Right atrium auricular region (tissue), 2 donors: ENCODE measurements around the gene SLC15A4. TPM values are rescaled to one million over a fixed set of nuclear protein-coding genes. Genes with fewer than 3 reads are reported as not detected.

Experiments used
- DNase-seq: peaks from one replicate; pipeline ENCODE4 v3.0.0-alpha.2; 2019; ENCODE audit warnings: low spot score
- H3K27ac ChIP-seq, 2 donors: fragments of 200-600 bp; sonication (generic); 1 replicate in 1 of 2; 2 replicates in 1 of 2; pipeline ENCODE4 v1.5.1; 2016 to 2019
- H3K27me3 ChIP-seq, 2 donors: fragments of 200-600 bp; sonication (generic); one replicate each; pipeline versions ENCODE4 v1.5.1 to v1.6.0; 2017 to 2019
- H3K36me3 ChIP-seq: fragments of 200-600 bp; sonication (generic); one replicate; pipeline ENCODE4 v1.5.1; 2016
- H3K4me1 ChIP-seq, 2 donors: fragments of 200-600 bp; sonication (generic); one replicate each; pipeline versions ENCODE4 v1.5.1 to v1.6.0; 2017 to 2019
- H3K4me3 ChIP-seq, 2 donors: fragments of 200-600 bp; sonication (generic); 1 replicate in 1 of 2; 2 replicates in 1 of 2; pipeline ENCODE4 v1.5.1; 2017 to 2019; ENCODE audit warnings: mild to moderate bottlenecking in 1 of 2, moderate library complexity in 1 of 2
- H3K9me3 ChIP-seq, 2 donors: fragments of 200-600 bp; sonication (generic); one replicate each; pipeline ENCODE4 v1.5.1; 2019
- total RNA-seq, 2 donors: library from RNA; depleted of rRNA; stranded (reverse); fragments of >200 nt; gene quantifications; one replicate each; pipeline ENCODE4 v1.1.0, GENCODE V29; 2016
- TF ChIP-seq, protein P1 (sequence below), 2 donors: fragments of 200-600 bp; sonication (generic); IDR thresholded peaks; one replicate each; pipeline ENCODE4 v1.5.1; 2019; ENCODE audit warnings: antibody characterized with exemption in 2 of 2

SLC15A4 gene
- total RNA-seq, 2 donors from 2014 or later: 24.1 to 24.3 TPM

DNA sequence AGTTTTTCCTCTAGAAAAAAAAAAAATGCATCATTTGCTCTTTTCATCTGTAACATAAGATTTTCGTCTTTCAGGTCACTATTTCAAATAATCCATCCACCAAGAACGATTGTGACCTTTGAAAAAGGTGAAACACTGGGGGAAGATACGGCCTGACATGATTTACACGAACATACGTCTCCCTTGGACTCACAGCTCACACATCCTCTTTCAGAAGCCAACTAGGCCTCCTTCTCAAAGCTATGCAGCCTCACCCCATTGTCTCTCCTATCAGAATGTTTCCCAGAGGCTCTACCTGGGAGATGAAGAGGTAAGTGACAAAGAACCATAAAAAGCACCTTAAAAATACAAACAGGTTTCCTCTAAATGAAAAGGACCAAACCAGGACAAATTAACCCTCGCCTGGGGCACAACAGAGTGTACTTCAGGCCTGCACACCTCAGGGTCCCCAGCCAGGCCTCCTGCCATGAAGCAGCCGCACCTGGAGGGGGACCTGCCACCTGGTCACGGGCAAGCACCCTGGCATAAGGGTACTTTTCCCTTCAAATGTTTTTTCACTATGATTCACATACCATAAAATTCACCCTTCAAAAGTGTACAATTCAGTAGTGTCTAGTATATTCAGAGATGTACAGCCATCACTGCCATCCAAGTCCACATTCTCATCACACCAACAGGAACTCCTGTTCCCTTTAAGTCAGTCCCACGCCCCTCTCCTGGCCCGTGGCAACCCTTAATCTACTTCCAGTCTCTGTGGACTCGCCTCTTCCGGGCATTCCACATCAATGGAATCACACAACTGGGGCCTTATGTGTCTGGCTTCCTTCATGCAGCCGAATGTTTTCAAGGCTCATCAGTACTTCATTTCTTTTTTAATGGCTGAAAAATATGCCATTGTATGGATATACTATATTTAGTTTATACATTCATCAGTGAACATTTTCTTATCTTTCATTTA is 5.4 kb downstream of the SLC15A4 start:
- H3K9me3 ChIP-seq: no peaks in the 10 kb centered on the region
- H3K27me3 ChIP-seq: no peaks in the 10 kb centered on the region
- peaks cover 8% of the 10 kb centered on the region for H3K36me3 ChIP-seq
- no peak overlapping the region for H3K4me3 ChIP-seq
- peaks cover 0 to 69% of the 10 kb centered on the region in 2 donors for H3K4me1 ChIP-seq
- no peak for DNase-seq
- TF ChIP-seq, protein P1, sequence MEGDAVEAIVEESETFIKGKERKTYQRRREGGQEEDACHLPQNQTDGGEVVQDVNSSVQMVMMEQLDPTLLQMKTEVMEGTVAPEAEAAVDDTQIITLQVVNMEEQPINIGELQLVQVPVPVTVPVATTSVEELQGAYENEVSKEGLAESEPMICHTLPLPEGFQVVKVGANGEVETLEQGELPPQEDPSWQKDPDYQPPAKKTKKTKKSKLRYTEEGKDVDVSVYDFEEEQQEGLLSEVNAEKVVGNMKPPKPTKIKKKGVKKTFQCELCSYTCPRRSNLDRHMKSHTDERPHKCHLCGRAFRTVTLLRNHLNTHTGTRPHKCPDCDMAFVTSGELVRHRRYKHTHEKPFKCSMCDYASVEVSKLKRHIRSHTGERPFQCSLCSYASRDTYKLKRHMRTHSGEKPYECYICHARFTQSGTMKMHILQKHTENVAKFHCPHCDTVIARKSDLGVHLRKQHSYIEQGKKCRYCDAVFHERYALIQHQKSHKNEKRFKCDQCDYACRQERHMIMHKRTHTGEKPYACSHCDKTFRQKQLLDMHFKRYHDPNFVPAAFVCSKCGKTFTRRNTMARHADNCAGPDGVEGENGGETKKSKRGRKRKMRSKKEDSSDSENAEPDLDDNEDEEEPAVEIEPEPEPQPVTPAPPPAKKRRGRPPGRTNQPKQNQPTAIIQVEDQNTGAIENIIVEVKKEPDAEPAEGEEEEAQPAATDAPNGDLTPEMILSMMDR (IDR thresholded peaks at IDR 0.05): no peak
- H3K27ac ChIP-seq: peak overlapping the region; percentile 88 to 90

DNA sequence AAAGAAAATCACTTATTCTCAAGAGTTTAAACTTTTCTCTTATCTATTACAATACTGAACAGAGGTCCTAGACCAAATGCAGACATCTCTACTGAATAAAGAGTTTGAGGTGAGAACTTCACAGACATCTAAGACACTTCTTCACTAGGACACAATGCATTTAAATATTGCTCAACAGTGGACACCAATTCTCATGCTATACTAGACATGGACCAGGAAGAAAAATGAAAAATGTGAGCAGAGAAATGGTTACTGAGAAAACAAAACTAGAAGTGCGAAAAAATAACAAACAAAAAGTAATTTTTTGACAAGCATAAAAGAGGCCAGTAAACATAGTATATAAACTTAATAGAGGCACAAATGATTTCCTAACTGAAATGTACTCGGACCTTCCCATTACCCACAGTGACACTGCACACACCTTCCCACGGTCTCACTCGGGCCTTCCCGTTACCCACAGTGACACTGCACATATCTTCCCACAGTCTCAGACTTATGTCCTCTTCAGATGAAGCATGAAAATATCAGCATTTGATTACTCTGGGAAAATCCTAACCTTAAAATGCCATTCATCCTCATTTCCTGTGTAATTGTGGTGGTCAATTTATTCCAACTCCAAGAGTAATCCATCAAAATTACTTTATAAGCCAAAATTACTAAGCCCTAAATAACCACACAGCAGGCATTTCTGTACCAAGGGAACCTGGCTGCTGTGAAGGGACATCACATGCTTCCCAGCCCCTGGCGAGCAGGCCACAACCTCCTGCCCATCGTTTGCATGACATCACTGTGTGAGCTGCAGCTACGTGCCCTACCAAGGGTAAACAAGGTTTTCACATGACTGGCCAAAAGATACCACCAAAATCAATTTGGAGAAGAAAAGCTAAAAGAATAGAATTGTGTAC is 6.4 kb downstream of the SLC15A4 start:
- H3K4me3 ChIP-seq: no peak overlapping the region
- no peak for DNase-seq
- peaks cover 0 to 60% of the 10 kb centered on the region in 2 donors for H3K4me1 ChIP-seq

DNA sequence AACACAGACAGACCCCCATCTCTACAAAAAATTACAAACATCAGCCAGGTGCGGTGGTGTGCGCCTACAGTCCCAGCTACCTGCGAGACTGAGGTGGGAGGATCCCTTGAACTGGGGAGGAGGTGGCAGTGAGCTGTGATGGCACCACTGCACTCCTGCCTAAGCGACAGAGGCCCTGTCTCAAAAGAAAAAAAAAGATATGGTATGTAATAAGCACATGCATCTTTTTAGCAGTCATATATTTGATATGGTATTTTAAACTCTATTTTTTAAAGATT is 7.2 kb downstream of the SLC15A4 start:
- DNase-seq: no peak
- no peaks in the 10 kb centered on the region for H3K27me3 ChIP-seq
- TF ChIP-seq, protein P1 (IDR thresholded peaks at IDR 0.05): no peak
- peaks cover 0 to 57% of the 10 kb centered on the region in 2 donors for H3K4me1 ChIP-seq
- H3K27ac ChIP-seq: peak overlapping the region; percentile 88 to 90
- no peaks in the 10 kb centered on the region for H3K9me3 ChIP-seq
- H3K36me3 ChIP-seq: peaks cover 8% of the 10 kb centered on the region
- H3K4me3 ChIP-seq: no peak overlapping the region

More for the DNA sequence above, 6.4 kb downstream of the SLC15A4 start:
- H3K27me3 ChIP-seq: no peaks in the 10 kb centered on the region
- H3K27ac ChIP-seq: peak overlapping the region; percentile 88 to 90
- peaks cover 8% of the 10 kb centered on the region for H3K36me3 ChIP-seq
- TF ChIP-seq, protein P1 (IDR thresholded peaks at IDR 0.05): no peak
- H3K9me3 ChIP-seq: no peaks in the 10 kb centered on the region

DNA sequence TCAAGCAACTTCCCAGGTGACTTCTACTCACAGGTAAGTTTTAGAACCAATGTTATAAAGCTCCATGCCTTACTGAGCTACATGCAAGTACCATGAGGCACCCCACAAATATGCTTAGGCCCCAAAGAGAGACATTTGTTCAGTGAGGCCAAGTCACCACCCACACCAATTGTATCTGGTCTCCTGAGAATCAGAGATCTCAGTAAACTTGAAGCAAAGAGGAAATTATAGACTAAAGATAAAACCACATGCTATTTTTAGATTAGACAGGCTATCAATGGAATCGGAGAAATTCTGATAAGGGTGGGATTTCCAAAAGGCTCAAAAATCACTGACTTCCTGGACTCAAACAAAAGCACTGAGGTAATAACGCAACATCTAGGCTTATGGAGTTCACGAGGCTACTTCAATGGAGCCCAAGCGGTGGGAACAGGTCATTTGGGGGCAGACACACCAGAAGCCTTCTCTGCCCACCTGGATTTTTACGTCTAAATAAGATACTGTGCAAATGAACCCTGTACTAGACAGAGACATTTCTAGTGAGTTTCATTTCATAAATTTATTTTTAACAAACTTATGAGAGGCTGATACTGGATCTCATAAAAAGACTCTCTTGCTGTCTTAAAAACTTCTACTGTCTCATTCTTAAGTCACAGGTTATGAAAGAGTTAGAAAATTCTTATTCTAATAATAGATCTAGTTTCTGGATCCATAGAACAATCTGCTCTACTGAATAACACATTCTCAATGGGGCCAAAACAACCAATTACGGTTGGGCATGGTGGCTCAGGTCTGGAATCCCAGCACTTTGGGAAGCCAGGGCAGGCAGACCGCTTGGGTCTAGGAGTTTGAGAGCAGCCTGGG is 7.7 kb downstream of the SLC15A4 start:
- Histone ChIP-seq H3K4me3 (no peak overlapping the region), H3K27ac (peak overlapping the region; percentile 88 to 90), H3K27me3 (no peaks in the 10 kb centered on the region), H3K4me1 (peaks cover 0 to 57% of the 10 kb centered on the region in 2 donors), H3K9me3 (no peaks in the 10 kb centered on the region), H3K36me3 (peaks cover 8% of the 10 kb centered on the region)
- no peak for DNase-seq
- TF ChIP-seq, protein P1 (IDR thresholded peaks at IDR 0.05): no peak
